HEK293 (cell line): ENCODE data around the gene IMPG1.

Source experiments
- CTCF ChIA-PET: fragments of 350-600 bp; formaldehyde crosslinking; extraction: SDS; loops from one replicate; lab custom pipeline; 2021; ENCODE audit warnings: antibody characterized with exemption; lab: Yijun Ruan, JAX
- POLR2A ChIA-PET: fragments of 300-600 bp; formaldehyde crosslinking; extraction: SDS; loops from one replicate; lab custom pipeline; 2020; ENCODE audit warnings: antibody characterized with exemption, inconsistent platforms; lab: Yijun Ruan, JAX
- H3K27ac ChIP-seq: fragments of 200-500 bp; sonication (Bioruptor generic); 2 replicates; pipeline ENCODE4 v1.5.1; 2014; ENCODE audit warnings: low read depth, low read length, control low read depth, inconsistent platforms; ENCODE audit errors: extremely low read depth
- H3K36me3 ChIP-seq, 2 experiments: fragments of 200-500 bp in 1 of 2; sonication (Bioruptor generic) in 1 of 2; 1 replicate in 1 of 2; 2 replicates in 1 of 2; pipeline ENCODE4 v1.5.1; 2014 to 2017; ENCODE audit warnings: inconsistent platforms in 2 of 2, low read length in 2 of 2; ENCODE audit not compliant: control insufficient read depth in 2 of 2, insufficient read depth in 1 of 2
- H3K4me1 ChIP-seq: fragments of 200-500 bp; sonication (Bioruptor generic); 2 replicates; pipeline ENCODE4 v1.5.1; 2014; ENCODE audit warnings: mild to moderate bottlenecking, low read length, inconsistent platforms; ENCODE audit not compliant: control insufficient read depth, insufficient read depth
- H3K4me3 ChIP-seq: 2 replicates; pipeline ENCODE4 v1.5.1; 2011; ENCODE audit warnings: low read depth, mild to moderate bottlenecking, control low read depth, low read length, moderate library complexity
- H3K9me3 ChIP-seq: fragments of 200-500 bp; sonication (Bioruptor generic); 2 replicates; pipeline ENCODE4 v1.5.1; 2014; ENCODE audit warnings: low read depth, low read length, inconsistent platforms; ENCODE audit not compliant: control insufficient read depth, insufficient read depth
- HIC1 ChIP-seq: fragments of 450-650 bp; formaldehyde crosslinking; IDR thresholded peaks from 2 replicates; pipeline ENCODE4 v1.5.1; 2016; ENCODE audit warnings: missing biosample characterization, missing genetic modification characterization
- HOXD13 ChIP-seq: sonication (generic); formaldehyde crosslinking; IDR thresholded peaks from 2 replicates; pipeline ENCODE4 v1.8.0; 2022; ENCODE audit warnings: missing genetic modification reagents, borderline replicate concordance
- KLF1 ChIP-seq: fragments of 450-650 bp; formaldehyde crosslinking; IDR thresholded peaks from 2 replicates; pipeline ENCODE4 v1.5.1; 2016; ENCODE audit warnings: missing biosample characterization, missing genetic modification characterization
- KLF9 ChIP-seq: fragments of 450-650 bp; formaldehyde crosslinking; IDR thresholded peaks from 2 replicates; pipeline ENCODE4 v1.5.1; 2016; ENCODE audit warnings: missing biosample characterization, missing genetic modification characterization, low read depth
- REST ChIP-seq: fragments of 450-650 bp; formaldehyde crosslinking; IDR thresholded peaks from 2 replicates; pipeline ENCODE4 v1.5.1; 2016; ENCODE audit warnings: missing biosample characterization, missing genetic modification characterization
- SP7 ChIP-seq: fragments of 450-650 bp; formaldehyde crosslinking; IDR thresholded peaks from 2 replicates; pipeline ENCODE4 v1.5.1; 2016; ENCODE audit warnings: missing biosample characterization, missing genetic modification characterization
- TSHZ1 ChIP-seq: fragments of 450-650 bp; formaldehyde crosslinking; IDR thresholded peaks from 2 replicates; pipeline ENCODE4 v1.5.1; 2016; ENCODE audit warnings: missing biosample characterization, missing genetic modification characterization, borderline replicate concordance
- ZBTB10 ChIP-seq: fragments of 450-650 bp; formaldehyde crosslinking; IDR thresholded peaks from 2 replicates; pipeline ENCODE4 v1.5.1; 2016; ENCODE audit warnings: missing biosample characterization, missing genetic modification characterization
- ZBTB17 ChIP-seq: fragments of 450-650 bp; formaldehyde crosslinking; IDR thresholded peaks from 2 replicates; pipeline ENCODE4 v1.5.1; 2016; ENCODE audit warnings: missing biosample characterization, missing genetic modification characterization
- ZBTB26 ChIP-seq: fragments of 450-650 bp; formaldehyde crosslinking; optimal IDR thresholded peaks from 2 replicates; pipeline ENCODE3; 2016; ENCODE audit warnings: missing biosample characterization, mild to moderate bottlenecking, missing genetic modification characterization
- ZFP69B ChIP-seq: fragments of 450-650 bp; formaldehyde crosslinking; IDR thresholded peaks from 2 replicates; pipeline ENCODE4 v1.5.1; 2016; ENCODE audit warnings: missing biosample characterization, missing genetic modification characterization
- ZNF18 ChIP-seq: fragments of 450-650 bp; formaldehyde crosslinking; IDR thresholded peaks from 2 replicates; pipeline ENCODE4 v1.5.1; 2016; ENCODE audit warnings: missing biosample characterization, missing genetic modification characterization
- ZNF202 ChIP-seq: fragments of 450-650 bp; formaldehyde crosslinking; IDR thresholded peaks from 2 replicates; pipeline ENCODE4 v1.5.1; 2016; ENCODE audit warnings: missing biosample characterization, missing genetic modification characterization, borderline replicate concordance
- ZNF37A ChIP-seq: fragments of 450-650 bp; IDR thresholded peaks from 2 replicates; pipeline ENCODE4 v1.5.1; 2018; ENCODE audit warnings: missing biosample characterization, missing genetic modification characterization
- ZNF530 ChIP-seq: fragments of 450-650 bp; formaldehyde crosslinking; IDR thresholded peaks from 2 replicates; pipeline ENCODE4 v1.5.1; 2016; ENCODE audit warnings: low read depth, missing biosample characterization, missing genetic modification characterization
- ZNF544 ChIP-seq: fragments of 450-650 bp; formaldehyde crosslinking; IDR thresholded peaks from 2 replicates; pipeline ENCODE4 v1.5.0; 2017; ENCODE audit warnings: missing biosample characterization, missing genetic modification characterization
- ZNF600 ChIP-seq: fragments of 450-650 bp; formaldehyde crosslinking; IDR thresholded peaks from 2 replicates; pipeline ENCODE4 v1.5.1; 2016; ENCODE audit warnings: missing biosample characterization, missing genetic modification characterization
- ZNF626 ChIP-seq: fragments of 450-650 bp; sonication (Bioruptor Pico); formaldehyde crosslinking; IDR thresholded peaks from 2 replicates; pipeline ENCODE4 v1.5.1; 2018; ENCODE audit warnings: missing biosample characterization, missing genetic modification characterization, inconsistent platforms
- ZSCAN30 ChIP-seq: fragments of 450-650 bp; IDR thresholded peaks from 2 replicates; pipeline ENCODE4 v1.5.1; 2018; ENCODE audit warnings: missing biosample characterization, mild to moderate bottlenecking, missing genetic modification characterization, moderate library complexity
- TF ChIP-seq, protein P1 (sequence below): fragments of 450-650 bp; formaldehyde crosslinking; IDR thresholded peaks from 2 replicates; pipeline ENCODE4 v1.5.1; 2016; ENCODE audit warnings: missing biosample characterization, missing genetic modification characterization

The IMPG1 gene

DNA sequence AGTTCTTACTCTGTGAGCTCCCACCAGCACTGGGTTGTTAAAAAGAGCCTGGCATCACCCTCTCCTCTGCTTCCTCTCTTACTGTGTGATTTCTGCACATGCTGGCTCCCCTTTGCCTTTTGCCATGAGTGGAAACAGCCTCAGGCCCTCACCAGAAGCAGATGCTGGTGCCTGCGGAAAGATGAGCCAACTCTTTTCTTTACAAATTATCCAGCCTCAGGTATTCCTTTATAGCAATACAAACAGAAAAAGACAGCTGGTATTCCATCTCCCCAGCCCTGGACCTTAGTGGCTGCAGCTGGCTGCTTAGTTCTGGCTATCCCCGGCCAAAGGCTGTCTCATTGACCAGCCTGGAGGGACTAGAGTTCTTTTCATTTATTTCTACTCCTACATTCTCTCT lies 129.1 kb downstream of the IMPG1 start:
- TF ChIP-seq ZFP69B (tag by site-specific recombination) (no peak), ZSCAN30 (tag by site-specific recombination) (no peak), ZBTB26 (tag by site-specific recombination) (no peak), ZNF18 (tag by site-specific recombination) (no peak), ZNF600 (no peak), SP7 (tag by site-specific recombination) (no peak), ZNF544 (tag by site-specific recombination) (no peak), TSHZ1 (tag by site-specific recombination) (no peak), HOXD13 (CRISPR knock-in tag) (no peak), KLF1 (tag by site-specific recombination) (no peak), ZBTB10 (tag by site-specific recombination) (no peak), REST (no peak), ZNF626 (tag by site-specific recombination) (no peak), HIC1 (no peak), ZBTB17 (tag by site-specific recombination) (no peak), KLF9 (tag by site-specific recombination) (no peak), ZNF202 (tag by site-specific recombination) (no peak), ZNF530 (tag by site-specific recombination) (no peak), ZNF37A (tag by site-specific recombination) (no peak)
- TF ChIP-seq, protein P1, sequence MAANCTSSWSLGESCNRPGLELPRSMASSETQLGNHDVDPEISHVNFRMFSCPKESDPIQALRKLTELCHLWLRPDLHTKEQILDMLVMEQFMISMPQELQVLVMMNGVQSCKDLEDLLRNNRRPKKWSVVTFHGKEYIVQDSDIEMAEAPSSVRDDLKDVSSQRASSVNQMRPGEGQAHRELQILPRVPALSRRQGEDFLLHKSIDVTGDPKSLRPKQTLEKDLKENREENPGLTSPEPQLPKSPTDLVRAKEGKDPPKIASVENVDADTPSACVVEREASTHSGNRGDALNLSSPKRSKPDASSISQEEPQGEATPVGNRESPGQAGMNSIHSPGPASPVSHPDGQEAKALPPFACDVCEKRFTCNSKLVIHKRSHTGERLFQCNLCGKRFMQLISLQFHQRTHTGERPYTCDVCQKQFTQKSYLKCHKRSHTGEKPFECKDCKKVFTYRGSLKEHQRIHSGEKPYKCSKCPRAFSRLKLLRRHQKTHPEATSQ (tag by site-specific recombination), result no peak
- ChIA-PET CTCF (interaction anchor here (0.6 to 3.4 kb wide), 2 partner anchors 9 to 14 kb away, joined by 3 to 11 read pairs; no protein-coding TSS in a partner anchor), POLR2A (no interaction called here)
- H3K36me3 ChIP-seq, result no peaks in the 10 kb centered on the region
- no peak overlapping the region for H3K4me3 ChIP-seq
- no peaks in the 10 kb centered on the region for H3K9me3 ChIP-seq
- H3K27ac ChIP-seq, result no peak overlapping the region
- H3K4me1 ChIP-seq, result no peaks in the 10 kb centered on the region
